Measurements from ENCODE around the gene COL15A1. TPM values are rescaled to one million over a fixed set of nuclear protein-coding genes. Genes with fewer than 3 reads are reported as not detected.
"Not testable (repeated sequence)": the region's sequence is repeated elsewhere in the genome, so short reads cannot be mapped to it uniquely, and the experiment has no call there.

Gene COL15A1
- total RNA-seq, 1 experiment from 2014 or later, result 0.22 TPM

DNA sequence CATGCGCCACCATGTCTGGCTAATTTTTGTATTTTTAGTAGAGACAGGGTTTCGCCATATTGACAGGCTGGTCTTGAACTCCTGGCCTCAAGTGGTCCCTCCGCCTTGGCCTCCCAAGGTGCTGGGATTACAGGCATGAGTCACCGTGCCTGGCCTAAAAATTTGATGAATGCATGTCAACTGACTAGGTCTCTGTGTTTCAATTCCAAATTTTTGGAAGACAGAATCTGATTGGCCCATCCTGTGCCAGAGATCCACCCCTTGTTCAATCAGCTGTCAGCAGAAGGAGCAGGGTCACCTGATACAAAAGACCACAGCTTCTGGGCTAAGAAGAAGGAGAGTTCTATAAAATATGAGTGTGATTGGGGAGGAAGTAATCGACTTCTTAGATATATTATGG lies 43.5 kb upstream of the COL15A1 start (continued):
- TF ChIP-seq, protein P1, sequence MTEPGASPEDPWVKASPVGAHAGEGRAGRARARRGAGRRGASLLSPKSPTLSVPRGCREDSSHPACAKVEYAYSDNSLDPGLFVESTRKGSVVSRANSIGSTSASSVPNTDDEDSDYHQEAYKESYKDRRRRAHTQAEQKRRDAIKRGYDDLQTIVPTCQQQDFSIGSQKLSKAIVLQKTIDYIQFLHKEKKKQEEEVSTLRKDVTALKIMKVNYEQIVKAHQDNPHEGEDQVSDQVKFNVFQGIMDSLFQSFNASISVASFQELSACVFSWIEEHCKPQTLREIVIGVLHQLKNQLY (CRISPR knock-in tag; IDR thresholded peaks at IDR 0.05), result no peak
- no peak for TF ChIP-seq SOX15 (CRISPR knock-in tag; IDR thresholded peaks at IDR 0.05)
- TF ChIP-seq, protein P2, sequence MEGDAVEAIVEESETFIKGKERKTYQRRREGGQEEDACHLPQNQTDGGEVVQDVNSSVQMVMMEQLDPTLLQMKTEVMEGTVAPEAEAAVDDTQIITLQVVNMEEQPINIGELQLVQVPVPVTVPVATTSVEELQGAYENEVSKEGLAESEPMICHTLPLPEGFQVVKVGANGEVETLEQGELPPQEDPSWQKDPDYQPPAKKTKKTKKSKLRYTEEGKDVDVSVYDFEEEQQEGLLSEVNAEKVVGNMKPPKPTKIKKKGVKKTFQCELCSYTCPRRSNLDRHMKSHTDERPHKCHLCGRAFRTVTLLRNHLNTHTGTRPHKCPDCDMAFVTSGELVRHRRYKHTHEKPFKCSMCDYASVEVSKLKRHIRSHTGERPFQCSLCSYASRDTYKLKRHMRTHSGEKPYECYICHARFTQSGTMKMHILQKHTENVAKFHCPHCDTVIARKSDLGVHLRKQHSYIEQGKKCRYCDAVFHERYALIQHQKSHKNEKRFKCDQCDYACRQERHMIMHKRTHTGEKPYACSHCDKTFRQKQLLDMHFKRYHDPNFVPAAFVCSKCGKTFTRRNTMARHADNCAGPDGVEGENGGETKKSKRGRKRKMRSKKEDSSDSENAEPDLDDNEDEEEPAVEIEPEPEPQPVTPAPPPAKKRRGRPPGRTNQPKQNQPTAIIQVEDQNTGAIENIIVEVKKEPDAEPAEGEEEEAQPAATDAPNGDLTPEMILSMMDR (IDR thresholded peaks at IDR 0.05), result no peak
- TF ChIP-seq SMAD4 (CRISPR knock-in tag; IDR thresholded peaks at IDR 0.05), result no peak

- ChIA-PET CTCF (no interaction called here), POLR2A (no interaction called here)
- Mint-ChIP-seq H3K27me3 (ENCODE audit: low read depth) (peaks cover under 1% of the 10 kb centered on the region; the same call in 1 of the 2 replicates), H3K36me3 (peaks cover 9% of the 10 kb centered on the region), H3K4me1 (no peaks in the 10 kb centered on the region; the same call in 1 of the 2 replicates), H3K4me3 (no peak overlapping the region), H3K9me3 (peaks cover 21% of the 10 kb centered on the region), H3K27ac (no peak overlapping the region)
- ATAC-seq, result no peak
- no peak for DNase-seq (ENCODE audit: low spot score)
- TF ChIP-seq, protein P3, sequence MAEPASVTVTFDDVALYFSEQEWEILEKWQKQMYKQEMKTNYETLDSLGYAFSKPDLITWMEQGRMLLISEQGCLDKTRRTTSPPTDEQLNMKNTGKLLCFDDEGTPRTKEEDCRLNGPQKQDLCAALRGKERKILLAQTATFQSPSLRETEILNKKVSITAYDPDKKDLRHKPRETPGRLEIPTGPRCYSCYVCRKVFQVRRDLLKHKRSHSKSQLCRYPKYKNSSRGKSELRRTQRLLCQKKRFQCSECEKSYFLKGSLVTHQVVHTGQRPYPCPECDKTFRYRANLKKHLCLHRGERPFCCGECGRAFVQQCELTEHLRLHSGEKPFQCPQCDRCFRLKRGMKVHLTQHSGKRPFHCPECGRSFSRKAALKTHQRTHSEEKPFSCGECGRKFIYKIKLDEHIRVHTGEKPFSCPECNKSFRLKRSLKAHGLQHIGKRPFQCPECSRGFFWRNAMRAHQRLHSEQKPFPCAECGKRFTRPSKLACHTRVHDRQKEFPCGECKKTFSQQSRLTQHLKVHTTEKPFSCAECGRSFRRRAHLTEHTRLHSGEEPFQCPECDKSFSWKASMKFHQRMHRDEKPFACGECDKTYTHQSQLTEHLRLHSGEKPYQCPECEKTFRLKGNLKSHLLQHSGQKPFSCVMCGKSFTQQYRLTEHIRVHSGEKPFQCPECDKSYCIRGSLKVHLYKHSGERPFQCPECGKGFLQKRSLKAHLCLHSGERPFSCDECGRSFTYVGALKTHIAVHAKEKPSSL (CRISPR knock-in tag; conservative IDR thresholded peaks at IDR 0.05), result no peak
- TF ChIP-seq PRDM15 (CRISPR knock-in tag; IDR thresholded peaks at IDR 0.05), result no peak
- no peak for TF ChIP-seq ZNF121 (CRISPR knock-in tag; IDR thresholded peaks at IDR 0.05)
Observed at GRCh38 chr9:98900725-98901124, 43.0 kb upstream of the COL15A1 start.

- DNase-seq (ENCODE audit: low spot score); H3K4me1 Mint-ChIP-seq; H3K27me3 Mint-ChIP-seq (ENCODE audit: low read depth); H3K27ac Mint-ChIP-seq; POLR2A ChIA-PET; CTCF ChIA-PET; H3K36me3 Mint-ChIP-seq; H3K4me3 Mint-ChIP-seq; ATAC-seq: not testable (repeated sequence)
- H3K9me3 Mint-ChIP-seq, result peaks cover 10% of the 10 kb centered on the region
Observed at GRCh38 chr9:98901843-98902242, 41.9 kb upstream of the COL15A1 start.

GRCh38 chr9:98902516-98902915 lies 41.2 kb upstream of the COL15A1 start:
- Mint-ChIP-seq H3K36me3 (no peaks in the 10 kb centered on the region), H3K4me3 (no peak overlapping the region), H3K9me3 (peaks cover 4% of the 10 kb centered on the region; the same call in 1 of the 2 replicates), H3K4me1 (no peaks in the 10 kb centered on the region; the same call in 1 of the 2 replicates), H3K27me3 (ENCODE audit: low read depth) (no peaks in the 10 kb centered on the region; the same call in 1 of the 2 replicates), H3K27ac (no peak overlapping the region)
- DNase-seq (ENCODE audit: low spot score), result no peak
- no peak for ATAC-seq
- CTCF ChIA-PET, result no interaction called here
- POLR2A ChIA-PET, result no interaction called here
- TF ChIP-seq NR2C2 (CRISPR knock-in tag; IDR thresholded peaks at IDR 0.05) (no peak), TP53 (CRISPR knock-in tag; IDR thresholded peaks at IDR 0.05) (no peak), GABPB1 (CRISPR knock-in tag; IDR thresholded peaks at IDR 0.05) (no peak), CDX4 (CRISPR knock-in tag; IDR thresholded peaks at IDR 0.05; ENCODE audit: borderline replicate concordance) (no peak), NR3C1 (CRISPR knock-in tag; conservative IDR thresholded peaks at IDR 0.05; ENCODE audit: low read depth) (no peak), NFATC4 (CRISPR knock-in tag; IDR thresholded peaks at IDR 0.05) (no peak), FOXK1 (CRISPR knock-in tag; IDR thresholded peaks at IDR 0.05) (no peak), EMX1 (CRISPR knock-in tag; IDR thresholded peaks at IDR 0.05) (no peak)
- TF ChIP-seq, protein P4, sequence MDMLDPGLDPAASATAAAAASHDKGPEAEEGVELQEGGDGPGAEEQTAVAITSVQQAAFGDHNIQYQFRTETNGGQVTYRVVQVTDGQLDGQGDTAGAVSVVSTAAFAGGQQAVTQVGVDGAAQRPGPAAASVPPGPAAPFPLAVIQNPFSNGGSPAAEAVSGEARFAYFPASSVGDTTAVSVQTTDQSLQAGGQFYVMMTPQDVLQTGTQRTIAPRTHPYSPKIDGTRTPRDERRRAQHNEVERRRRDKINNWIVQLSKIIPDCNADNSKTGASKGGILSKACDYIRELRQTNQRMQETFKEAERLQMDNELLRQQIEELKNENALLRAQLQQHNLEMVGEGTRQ (CRISPR knock-in tag; IDR thresholded peaks at IDR 0.05), result no peak
- TF ChIP-seq, protein P5, sequence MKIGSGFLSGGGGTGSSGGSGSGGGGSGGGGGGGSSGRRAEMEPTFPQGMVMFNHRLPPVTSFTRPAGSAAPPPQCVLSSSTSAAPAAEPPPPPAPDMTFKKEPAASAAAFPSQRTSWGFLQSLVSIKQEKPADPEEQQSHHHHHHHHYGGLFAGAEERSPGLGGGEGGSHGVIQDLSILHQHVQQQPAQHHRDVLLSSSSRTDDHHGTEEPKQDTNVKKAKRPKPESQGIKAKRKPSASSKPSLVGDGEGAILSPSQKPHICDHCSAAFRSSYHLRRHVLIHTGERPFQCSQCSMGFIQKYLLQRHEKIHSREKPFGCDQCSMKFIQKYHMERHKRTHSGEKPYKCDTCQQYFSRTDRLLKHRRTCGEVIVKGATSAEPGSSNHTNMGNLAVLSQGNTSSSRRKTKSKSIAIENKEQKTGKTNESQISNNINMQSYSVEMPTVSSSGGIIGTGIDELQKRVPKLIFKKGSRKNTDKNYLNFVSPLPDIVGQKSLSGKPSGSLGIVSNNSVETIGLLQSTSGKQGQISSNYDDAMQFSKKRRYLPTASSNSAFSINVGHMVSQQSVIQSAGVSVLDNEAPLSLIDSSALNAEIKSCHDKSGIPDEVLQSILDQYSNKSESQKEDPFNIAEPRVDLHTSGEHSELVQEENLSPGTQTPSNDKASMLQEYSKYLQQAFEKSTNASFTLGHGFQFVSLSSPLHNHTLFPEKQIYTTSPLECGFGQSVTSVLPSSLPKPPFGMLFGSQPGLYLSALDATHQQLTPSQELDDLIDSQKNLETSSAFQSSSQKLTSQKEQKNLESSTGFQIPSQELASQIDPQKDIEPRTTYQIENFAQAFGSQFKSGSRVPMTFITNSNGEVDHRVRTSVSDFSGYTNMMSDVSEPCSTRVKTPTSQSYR (CRISPR knock-in tag; IDR thresholded peaks at IDR 0.05), result no peak

Data from WTC11 (cell line).